GM12878 (cell line): ENCODE data around the gene MSLN. TPM values are rescaled to one million over a fixed set of nuclear protein-coding genes. Genes with fewer than 3 reads are reported as not detected.

ENCODE experiments used
- ATAC-seq: fragments of 200-7000 bp; cut with Tn5 transposase; 3 replicates; pipeline ENCODE4 v1.9.1; 2020; ENCODE audit warnings: mild to moderate bottlenecking, moderate library complexity
- BruUV-seq: library from RNA; stranded (reverse); fragments of 400-500 nt; replicated peaks from 2 replicates; lab custom pipeline; 2021; lab: Mats Ljungman, UMichigan
- CTCF ChIA-PET: fragments of 300-600 bp; sonication (Branson Sonifier 250); formaldehyde crosslinking; extraction: SDS; loops from one replicate; lab custom pipeline; 2021; ENCODE audit warnings: inconsistent platforms; lab: Yijun Ruan, JAX
- POLR2A ChIA-PET: fragments of 350-600 bp; formaldehyde crosslinking; extraction: SDS; loops from one replicate; lab custom pipeline; 2021; ENCODE audit warnings: inconsistent platforms; lab: Charles Lee
- RAD21 ChIA-PET: fragments of 300-600 bp; sonication (Branson Sonifier 250); formaldehyde crosslinking; loops from one replicate; lab custom pipeline; 2023; ENCODE audit warnings: antibody characterized with exemption; ENCODE audit not compliant: unreplicated experiment; lab: Charles Lee
- SMC1A ChIA-PET: fragments of 300-600 bp; sonication (Branson Sonifier 250); formaldehyde crosslinking; loops from one replicate; lab custom pipeline; 2023; ENCODE audit not compliant: unreplicated experiment, uncharacterized antibody; lab: Charles Lee
- DNase-seq: peaks from one replicate; pipeline ENCODE4 v3.0.0-alpha.2; 2011; ENCODE audit warnings: low read depth, low spot score
- FAIRE-seq: peaks from 3 replicates; lab custom pipeline; 2011; peaks lifted over from hg19 to GRCh38; lab: Jason Lieb, UNC
- H2AFZ ChIP-seq: 2 replicates; pipeline ENCODE4 v1.6.0; 2011; ENCODE audit warnings: low read depth, low read length, control low read depth; ENCODE audit not compliant: control insufficient read depth
- H3K27ac ChIP-seq: 2 replicates; pipeline ENCODE4 v1.5.1; 2011; ENCODE audit warnings: control low read depth; ENCODE audit not compliant: control insufficient read depth, insufficient read depth
- H3K27me3 ChIP-seq, 2 experiments: replicated peaks in 1 of 2; 2 replicates each; pipeline versions ENCODE4 v1.6.0 to v1.6.1; 2011; ENCODE audit warnings: low read length in 1 of 2; ENCODE audit not compliant: control insufficient read depth in 2 of 2, insufficient read depth in 2 of 2
- H3K36me3 ChIP-seq, 2 experiments: 2 replicates each; pipeline ENCODE4 v1.5.1; 2011; ENCODE audit warnings: low read length in 1 of 2; ENCODE audit not compliant: control insufficient read depth in 2 of 2, insufficient read depth in 2 of 2
- H3K4me1 ChIP-seq: 2 replicates; pipeline ENCODE4 v1.6.1; 2011; ENCODE audit warnings: mild to moderate bottlenecking, low read length, moderate library complexity, mixed read lengths; ENCODE audit not compliant: control insufficient read depth, insufficient read depth
- H3K4me2 ChIP-seq: 2 replicates; pipeline ENCODE4 v1.6.0; 2011; ENCODE audit warnings: control low read depth; ENCODE audit not compliant: control insufficient read depth, insufficient read depth
- H3K4me3 ChIP-seq: fragments of 200-600 bp; sonication (generic); 2 replicates; pipeline ENCODE4 v1.5.1; 2016
- H3K79me2 ChIP-seq: 2 replicates; pipeline ENCODE4 v1.6.0; 2011; ENCODE audit warnings: low read length; ENCODE audit not compliant: control insufficient read depth, insufficient read depth
- H3K9ac ChIP-seq: 2 replicates; pipeline ENCODE4 v1.8.0; 2011; ENCODE audit warnings: low read length, control low read depth, mixed read lengths; ENCODE audit not compliant: control insufficient read depth, insufficient read depth
- H3K9me3 ChIP-seq: replicated peaks from 3 replicates; pipeline ENCODE4 v1.5.1; 2011; ENCODE audit warnings: mild to moderate bottlenecking, low read length; ENCODE audit not compliant: control insufficient read depth, insufficient read depth
- H4K20me1 ChIP-seq: 2 replicates; pipeline ENCODE4 v1.6.0; 2011; ENCODE audit not compliant: control insufficient read depth, insufficient read depth
- MEF2B ChIP-seq: fragments of 450-650 bp; IDR thresholded peaks from 2 replicates; pipeline ENCODE4 v1.6.1; 2018; ENCODE audit warnings: mild to moderate bottlenecking, moderate library complexity; ENCODE audit not compliant: partially characterized antibody, poor library complexity, severe bottlenecking
- WGBS: methylation state at CpG from one replicate; pipeline ENCODE4 v1.1.6; 2016; ENCODE audit warnings: low lambda C conversion rate; ENCODE audit not compliant: insufficient replicate concordance, insufficient coverage; ENCODE audit errors: missing lambda C conversion rate; 5-methylcytosine and 5-hydroxymethylcytosine counted together
- in situ Hi-C: fragments of 300-500 bp; cut with MboI; formaldehyde crosslinking; loops from 9 replicates; pipeline ENCODE4 v1.14.3; 2018; ENCODE audit warnings: mixed read lengths
- intact Hi-C: fragments of 100-400 bp; cut with micrococcal nuclease; formaldehyde crosslinking; loops from one replicate; pipeline ENCODE4 v1.14.2; 2022; ENCODE audit not compliant: unreplicated experiment
- polyA plus RNA-seq, 11 experiments: library from polyadenylated mRNA; depleted of rRNA in 4 of 11; unstranded in 6 of 11; stranded (reverse) in 5 of 11; fragments of >200 nt; fragmentation: Nextera tagmentation in 4 of 11; fragmentation: Illumina TruSeq in 1 of 11; extraction: Ambion mirVana in 4 of 11; extraction: Trizol in 1 of 11; gene quantifications; 1 replicate in 1 of 11; 2 replicates in 10 of 11; pipeline versions ENCODE4 v1.2.1 to v1.2.3, GENCODE V29; 2011 to 2016; ENCODE audit warnings: inconsistent platforms in 2 of 11, missing spikeins in 2 of 11, low read depth in 1 of 11
- total RNA-seq, 4 experiments: library from RNA; depleted of rRNA in 3 of 4; stranded (reverse); fragments of >200 nt in 3 of 4; fragmentation: Illumina TruSeq in 1 of 4; extraction: Trizol in 1 of 4; gene quantifications; 2 replicates each; pipeline versions ENCODE4 v1.2.1 to v1.2.3, GENCODE V29; 2013 to 2021
- TF ChIP-seq, protein P1 (sequence below): fragments of 450-650 bp; IDR thresholded peaks from 2 replicates; pipeline ENCODE4 v1.6.1; 2017; ENCODE audit warnings: borderline replicate concordance
- TF ChIP-seq, protein P2 (sequence below): fragments of 450-650 bp; IDR thresholded peaks from 2 replicates; pipeline ENCODE4 v1.6.1; 2016; ENCODE audit warnings: mild to moderate bottlenecking

MSLN gene
- total and polyA plus RNA-seq, 10 of the 15 experiments (the other 5 are each of a cell fraction or from before 2014, with no cell fraction given): 0.08 TPM; not detected in 9

- Histone ChIP-seq H3K36me3 (peaks cover 0 to 16% of the 10 kb centered on the region in 2 experiments; a peak in 2 of 4 replicates), H3K9me3 (no peaks in the 10 kb centered on the region), H3K79me2 (peaks cover 4% of the 10 kb centered on the region), H4K20me1 (no peaks in the 10 kb centered on the region), H3K27ac (no peak overlapping the region), H3K4me3 (no peak overlapping the region), H3K4me1 (peaks cover 4% of the 10 kb centered on the region; the same call in 1 of the 2 replicates), H2AFZ (no peak overlapping the region), H3K4me2 (no peak overlapping the region), H3K27me3 (no peaks in the 10 kb centered on the region), H3K9ac (no peak overlapping the region)
- FAIRE-seq (no peak), DNase-seq (no peak), ATAC-seq (no peak)
- in situ Hi-C loops (no loop called here), intact Hi-C loops (no loop called here)
- POLR2A ChIA-PET: interaction anchor here (0.6 kb wide), 1 partner anchor 10 kb away, joined by 3 read pairs; no protein-coding TSS in a partner anchor
- TF ChIP-seq, protein P1, sequence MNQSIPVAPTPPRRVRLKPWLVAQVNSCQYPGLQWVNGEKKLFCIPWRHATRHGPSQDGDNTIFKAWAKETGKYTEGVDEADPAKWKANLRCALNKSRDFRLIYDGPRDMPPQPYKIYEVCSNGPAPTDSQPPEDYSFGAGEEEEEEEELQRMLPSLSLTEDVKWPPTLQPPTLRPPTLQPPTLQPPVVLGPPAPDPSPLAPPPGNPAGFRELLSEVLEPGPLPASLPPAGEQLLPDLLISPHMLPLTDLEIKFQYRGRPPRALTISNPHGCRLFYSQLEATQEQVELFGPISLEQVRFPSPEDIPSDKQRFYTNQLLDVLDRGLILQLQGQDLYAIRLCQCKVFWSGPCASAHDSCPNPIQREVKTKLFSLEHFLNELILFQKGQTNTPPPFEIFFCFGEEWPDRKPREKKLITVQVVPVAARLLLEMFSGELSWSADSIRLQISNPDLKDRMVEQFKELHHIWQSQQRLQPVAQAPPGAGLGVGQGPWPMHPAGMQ: no peak
- TF ChIP-seq MEF2B: no peak
- TF ChIP-seq, protein P2, sequence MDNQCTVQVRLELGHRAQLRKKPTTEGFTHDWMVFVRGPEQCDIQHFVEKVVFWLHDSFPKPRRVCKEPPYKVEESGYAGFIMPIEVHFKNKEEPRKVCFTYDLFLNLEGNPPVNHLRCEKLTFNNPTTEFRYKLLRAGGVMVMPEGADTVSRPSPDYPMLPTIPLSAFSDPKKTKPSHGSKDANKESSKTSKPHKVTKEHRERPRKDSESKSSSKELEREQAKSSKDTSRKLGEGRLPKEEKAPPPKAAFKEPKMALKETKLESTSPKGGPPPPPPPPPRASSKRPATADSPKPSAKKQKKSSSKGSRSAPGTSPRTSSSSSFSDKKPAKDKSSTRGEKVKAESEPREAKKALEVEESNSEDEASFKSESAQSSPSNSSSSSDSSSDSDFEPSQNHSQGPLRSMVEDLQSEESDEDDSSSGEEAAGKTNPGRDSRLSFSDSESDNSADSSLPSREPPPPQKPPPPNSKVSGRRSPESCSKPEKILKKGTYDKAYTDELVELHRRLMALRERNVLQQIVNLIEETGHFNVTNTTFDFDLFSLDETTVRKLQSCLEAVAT: no peak
- SMC1A ChIA-PET: no interaction called here
- BruUV-seq: no TSS peak
- CTCF ChIA-PET: no interaction called here
- WGBS: 92% methylated on average over 40 of the region's 40 CpGs
- RAD21 ChIA-PET: no interaction called here
These were observed 33.7 kb downstream of the MSLN start for GRCh38 chr16:794091-794822.
